Bronchial smooth muscle cell (primary cell): Measurements from ENCODE around the gene KLRF1. TPM values are rescaled to one million over a fixed set of nuclear protein-coding genes. Genes with fewer than 3 reads are reported as not detected.

Experiments
- total RNA-seq: library from RNA; depleted of rRNA; stranded (reverse); fragments of >200 nt; gene quantifications from 2 replicates; pipeline ENCODE4 v1.2.1, GENCODE V29; 2014

Gene KLRF1
- total RNA-seq = 0.47 TPM in 1 of 2 replicates, not detected in the other

GRCh38 chr12:9827209-9827888 is at the start of gene KLRF1:
Gene KLRF1 (plus strand): TSS chr12:9827481. CDS start chr12:9827545, 64 bp downstream.

GRCh38 chr12:9869307-9870161 is 42.3 kb downstream of the KLRF1 start, which contains the start of gene CLEC2B:
Gene CLEC2B (minus strand): TSS chr12:9869354.

GRCh38 chr12:9881246-9881645 is 54.0 kb downstream of the KLRF1 start, which contains the start of gene KLRF2:
Gene KLRF2 (plus strand): TSS chr12:9881489. CDS start chr12:9881596, 107 bp downstream.

Other genes with a start within 250 kb of the KLRF1 start
- gene KLRB1, start 219.6 kb upstream of the KLRF1 start, total RNA-seq = not detected in 2 replicates
- gene CLEC2D, start 157.8 kb upstream of the KLRF1 start, total RNA-seq = 1.7 TPM in 2 replicates
- gene CLECL1, start 94.4 kb upstream of the KLRF1 start, total RNA-seq = not detected in 2 replicates
- not detected in 2 replicates for gene CD69, start 66.6 kb upstream of the KLRF1 start, total RNA-seq
- 5.4 and 20.8 TPM in 2 replicates for gene CLEC2B, start 41.9 kb downstream of the KLRF1 start, total RNA-seq
- gene KLRF2, start 54.0 kb downstream of the KLRF1 start, total RNA-seq = not detected in 2 replicates
- not detected in 2 replicates for gene CLEC2A, start 104.9 kb downstream of the KLRF1 start, total RNA-seq
- gene CLEC12A, start 143.9 kb downstream of the KLRF1 start, total RNA-seq = not detected in 2 replicates
- not detected in 2 replicates for gene CLEC1B, start 171.6 kb downstream of the KLRF1 start, total RNA-seq
- gene CLEC12B, start 183.1 kb downstream of the KLRF1 start, total RNA-seq = not detected in 2 replicates
- not detected in 2 replicates for gene CLEC9A, start 203.2 kb downstream of the KLRF1 start, total RNA-seq